RWPE1 (cell line): ENCODE measurements around the gene VPS37D.
"Not testable (repeated sequence)": the region's sequence is repeated elsewhere in the genome, so short reads cannot be mapped to it uniquely, and the experiment has no call there.

ENCODE experiments used
- CTCF ChIA-PET: fragments of 350-600 bp; sonication (Branson Sonifier 250); formaldehyde crosslinking; extraction: SDS; loops from one replicate; lab custom pipeline; 2021; lab: Yijun Ruan, JAX
- POLR2A ChIA-PET: fragments of 400-600 bp; formaldehyde crosslinking; extraction: SDS; loops from one replicate; lab custom pipeline; 2020; ENCODE audit warnings: antibody characterized with exemption; ENCODE audit not compliant: low non-redundant PET; lab: Yijun Ruan, JAX
- DNase-seq: peaks from one replicate; pipeline ENCODE4 v3.0.0; 2012; ENCODE audit warnings: low spot score
- H3K27ac ChIP-seq: fragments of 450-650 bp; 2 replicates; pipeline ENCODE4 v1.5.1; 2017
- TF ChIP-seq, protein P1 (sequence below): fragments of 450-650 bp; conservative IDR thresholded peaks from 2 replicates; pipeline ENCODE4 v1.5.1; 2017; ENCODE audit warnings: low read depth, mild to moderate bottlenecking

The VPS37D gene

DNA sequence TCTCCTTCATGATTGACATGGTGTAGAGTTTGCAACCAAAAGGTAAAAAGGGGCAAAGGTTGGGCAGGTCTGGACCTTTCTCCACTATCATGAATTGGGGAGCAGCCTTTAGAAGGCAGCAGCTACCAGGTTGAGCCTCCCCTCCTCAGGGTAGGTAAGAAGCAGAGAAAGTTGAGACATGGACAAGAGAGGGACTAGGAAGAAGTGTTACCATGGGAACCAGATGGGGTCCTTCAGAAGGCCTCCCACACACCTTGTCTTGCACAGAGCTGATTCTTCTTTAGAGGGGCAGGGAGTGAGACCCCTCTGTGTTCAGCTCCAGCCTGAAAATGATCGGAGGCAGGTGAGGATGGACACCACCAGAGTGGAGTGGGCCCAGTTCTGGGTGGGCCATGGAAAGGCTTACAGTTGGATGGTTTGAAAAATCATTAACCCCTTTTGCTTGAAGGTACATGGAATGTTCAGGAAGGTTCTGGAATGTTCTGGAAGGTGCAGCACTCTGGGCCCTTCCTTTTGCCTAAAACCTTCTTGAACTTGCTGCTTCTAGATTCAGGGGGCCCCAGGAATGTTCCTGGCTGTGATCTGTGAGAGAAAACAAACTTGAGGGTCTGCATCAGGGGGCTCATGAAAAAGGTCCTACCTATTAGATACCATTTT is 7.0 kb downstream of the VPS37D start:
- TF ChIP-seq, protein P1, sequence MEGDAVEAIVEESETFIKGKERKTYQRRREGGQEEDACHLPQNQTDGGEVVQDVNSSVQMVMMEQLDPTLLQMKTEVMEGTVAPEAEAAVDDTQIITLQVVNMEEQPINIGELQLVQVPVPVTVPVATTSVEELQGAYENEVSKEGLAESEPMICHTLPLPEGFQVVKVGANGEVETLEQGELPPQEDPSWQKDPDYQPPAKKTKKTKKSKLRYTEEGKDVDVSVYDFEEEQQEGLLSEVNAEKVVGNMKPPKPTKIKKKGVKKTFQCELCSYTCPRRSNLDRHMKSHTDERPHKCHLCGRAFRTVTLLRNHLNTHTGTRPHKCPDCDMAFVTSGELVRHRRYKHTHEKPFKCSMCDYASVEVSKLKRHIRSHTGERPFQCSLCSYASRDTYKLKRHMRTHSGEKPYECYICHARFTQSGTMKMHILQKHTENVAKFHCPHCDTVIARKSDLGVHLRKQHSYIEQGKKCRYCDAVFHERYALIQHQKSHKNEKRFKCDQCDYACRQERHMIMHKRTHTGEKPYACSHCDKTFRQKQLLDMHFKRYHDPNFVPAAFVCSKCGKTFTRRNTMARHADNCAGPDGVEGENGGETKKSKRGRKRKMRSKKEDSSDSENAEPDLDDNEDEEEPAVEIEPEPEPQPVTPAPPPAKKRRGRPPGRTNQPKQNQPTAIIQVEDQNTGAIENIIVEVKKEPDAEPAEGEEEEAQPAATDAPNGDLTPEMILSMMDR: no peak
- CTCF ChIA-PET: interaction anchor here (0.6 to 1.0 kb wide), 3 partner anchors 51 to 58 kb away, joined by 3 to 4 read pairs (median 4); no protein-coding TSS in a partner anchor
- no peak for DNase-seq
- POLR2A ChIA-PET: no interaction called here
- H3K27ac ChIP-seq: no peak overlapping the region

DNA sequence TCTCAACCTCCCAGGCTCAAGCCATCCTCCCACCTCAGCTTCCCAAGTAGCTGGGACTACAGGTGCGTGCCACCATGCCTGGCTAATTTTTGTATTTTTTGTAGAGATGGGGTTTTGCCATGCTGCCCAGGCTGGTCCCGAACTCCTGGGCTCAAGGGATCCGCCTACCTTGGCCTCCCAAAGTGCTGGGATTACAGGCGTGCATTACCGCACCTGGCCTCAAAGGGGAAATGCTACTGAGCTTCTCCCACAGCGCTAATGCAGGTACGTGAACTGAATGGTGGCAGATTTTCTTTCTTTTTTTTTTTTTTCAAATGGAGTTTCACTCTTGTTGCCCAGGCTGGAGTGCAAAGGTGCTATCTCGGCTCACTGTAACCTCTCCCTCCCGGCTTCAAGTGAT is 8.4 kb downstream of the VPS37D start:
- not testable (repeated sequence) for DNase-seq, H3K27ac ChIP-seq
- CTCF ChIA-PET: interaction anchor here (0.6 to 1.4 kb wide), 3 partner anchors 8 to 130 kb away, joined by 3 to 5 read pairs (median 3); partner anchors contain the start of gene VPS37D
- POLR2A ChIA-PET: interaction anchor here (0.6 kb wide), 1 partner anchor 194 kb away, joined by 3 read pairs; no protein-coding TSS in a partner anchor

DNA sequence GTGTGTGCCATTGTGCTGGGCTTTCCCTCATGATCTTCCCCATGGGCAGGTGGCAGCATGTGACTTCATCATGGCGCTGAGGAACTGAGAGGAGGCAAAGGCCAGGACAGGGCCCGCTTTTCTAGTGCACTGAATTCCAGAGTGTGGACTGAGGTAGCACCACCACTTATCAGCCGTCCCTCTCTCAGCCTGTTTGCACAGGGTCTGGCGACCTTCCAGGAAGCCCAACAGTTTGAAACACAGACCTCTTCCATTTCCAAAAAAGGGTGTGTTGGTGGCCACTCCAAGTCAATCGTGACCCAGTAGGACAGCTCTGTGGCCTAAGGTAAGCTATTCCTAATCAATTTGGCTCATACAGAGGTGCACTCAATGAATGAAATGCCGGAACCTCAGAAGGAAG is 11.2 kb downstream of the VPS37D start:
- ChIA-PET POLR2A (no interaction called here), CTCF (no interaction called here)
- no peak for DNase-seq
- TF ChIP-seq, protein P1: no peak
- no peak overlapping the region for H3K27ac ChIP-seq

DNA sequence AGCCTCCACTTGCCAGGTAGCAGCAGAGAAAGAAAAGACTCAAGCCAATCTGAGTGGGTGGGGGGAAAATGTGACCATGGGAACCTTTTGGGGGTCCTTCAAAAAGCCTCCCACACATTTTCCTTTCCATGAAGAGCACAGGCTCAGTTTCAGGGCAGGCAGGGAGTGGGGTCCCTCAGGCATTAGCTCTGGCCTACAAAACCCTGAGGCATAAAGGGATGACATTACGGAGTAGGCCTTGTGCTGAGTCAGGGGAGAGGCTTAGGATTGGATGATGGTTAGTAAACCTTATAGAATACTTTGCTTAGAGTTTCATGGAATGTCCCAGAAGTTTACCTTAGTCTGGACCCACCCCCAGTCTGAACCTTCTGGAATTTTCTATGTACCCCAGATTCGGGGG is 12.1 kb downstream of the VPS37D start:
- DNase-seq: no peak
- ChIA-PET POLR2A (no interaction called here), CTCF (no interaction called here)
- H3K27ac ChIP-seq: peak overlapping the region; percentile 38
- TF ChIP-seq, protein P1: no peak

DNA sequence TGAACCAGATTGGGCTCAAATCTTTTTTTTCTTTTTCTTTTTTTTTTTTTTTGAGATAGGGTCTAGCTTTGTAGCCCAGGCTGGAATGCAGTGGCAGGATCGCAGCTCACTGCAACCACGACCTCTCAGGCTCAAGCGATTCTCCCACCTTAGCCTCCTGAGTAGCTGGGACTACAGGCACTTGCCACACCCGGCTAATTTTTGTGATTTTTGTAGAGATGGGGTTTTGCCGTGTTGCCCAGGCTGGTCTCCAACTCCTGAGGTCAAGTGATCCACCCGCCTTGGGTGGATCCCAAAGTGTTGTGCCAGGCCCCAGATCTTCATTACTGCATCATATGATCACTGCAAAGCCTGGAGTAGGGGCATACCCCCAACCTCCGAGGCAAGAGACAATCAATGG is 12.9 kb downstream of the VPS37D start:
- TF ChIP-seq, protein P1: no peak
- DNase-seq: no peak
- POLR2A ChIA-PET: interaction anchor here (0.6 to 0.7 kb wide), 3 partner anchors 16 to 80 kb away, joined by 3 to 4 read pairs (median 4); no protein-coding TSS in a partner anchor
- no peak overlapping the region for H3K27ac ChIP-seq
- CTCF ChIA-PET: no interaction called here

DNA sequence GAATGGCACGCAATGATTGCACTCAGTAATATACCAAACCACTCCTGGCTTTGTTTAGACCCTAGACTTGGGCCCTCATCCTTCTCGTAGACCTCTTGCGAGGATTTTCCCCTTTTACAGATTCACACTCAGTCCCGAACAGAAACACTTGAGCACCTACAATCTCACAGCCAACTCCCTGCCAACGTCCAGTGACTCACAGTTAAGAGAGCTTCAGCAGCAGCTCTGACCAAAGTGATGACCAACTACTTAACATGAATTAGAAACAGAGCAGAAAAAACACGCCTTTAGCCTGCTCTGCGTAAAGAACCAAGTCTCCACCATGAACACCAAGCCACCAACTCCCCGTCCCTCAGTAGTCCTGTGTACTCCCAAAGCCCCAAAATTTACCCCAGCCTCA is 13.4 kb downstream of the VPS37D start:
- POLR2A ChIA-PET: interaction anchor here (0.6 kb wide), 2 partner anchors 30 to 80 kb away, joined by 4 read pairs; no protein-coding TSS in a partner anchor
- no peak for DNase-seq
- H3K27ac ChIP-seq: peak overlapping the region; percentile 28
- TF ChIP-seq, protein P1: no peak
- CTCF ChIA-PET: no interaction called here

DNA sequence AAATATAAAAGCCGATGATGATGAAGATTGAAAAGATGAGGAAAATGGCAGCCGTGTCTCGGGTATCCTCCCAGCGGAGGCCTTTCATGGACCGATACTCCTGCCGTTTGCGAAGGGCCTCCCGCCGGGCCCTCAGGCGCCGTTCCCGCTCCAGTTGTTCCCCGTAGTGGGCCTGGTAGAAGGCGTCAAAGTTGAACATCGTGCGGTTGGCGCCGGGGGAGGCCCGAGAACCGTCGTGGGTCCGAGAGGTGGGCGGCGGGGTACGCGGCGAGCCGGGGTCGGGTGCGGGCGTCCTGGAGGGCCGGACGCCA is 15.1 kb downstream of the VPS37D start:
- TF ChIP-seq, protein P1: no peak
- peak overlapping the region; percentile 75 for H3K27ac ChIP-seq
- CTCF ChIA-PET: no interaction called here
- POLR2A ChIA-PET: no interaction called here
- DNase-seq: no peak
